CD4-positive, CD25-positive, alpha-beta regulatory T cell (primary cell): ENCODE results near the gene LYRM4. TPM values are rescaled to one million over a fixed set of nuclear protein-coding genes. Genes with fewer than 3 reads are reported as not detected.

Experiments
- ATAC-seq, 2 donors: fragments of 150-1000 bp; cut with Tn5 transposase; one replicate each; pipeline ENCODE4 v1.10.0; 2021; ENCODE audit warnings: low read depth in 2 of 2, moderate number of reproducible peaks in 2 of 2, moderate library complexity in 1 of 2
- DNase-seq, 3 donors: peaks; one replicate each; pipeline versions ENCODE4 v3.0.0 to v3.0.0-alpha.2; 2012 to 2022; ENCODE audit warnings: mixed read lengths in 1 of 3
- H3K27ac ChIP-seq: one replicate; pipeline ENCODE4 v1.7.0; 2013; ENCODE audit warnings: mild to moderate bottlenecking, low read length; ENCODE audit not compliant: insufficient read depth, poor library complexity, severe bottlenecking
- H3K27me3 ChIP-seq: one replicate; pipeline ENCODE4 v1.7.0; 2013; ENCODE audit warnings: low read length; ENCODE audit not compliant: control insufficient read depth, insufficient read depth
- H3K36me3 ChIP-seq: one replicate; pipeline ENCODE4 v1.7.0; 2013; ENCODE audit warnings: mild to moderate bottlenecking, low read length, moderate library complexity; ENCODE audit not compliant: control insufficient read depth, insufficient read depth
- H3K4me1 ChIP-seq: 2 replicates; pipeline ENCODE4 v1.7.0; 2013; ENCODE audit warnings: mild to moderate bottlenecking, low read length; ENCODE audit not compliant: insufficient read depth, control insufficient read depth, poor library complexity, severe bottlenecking
- H3K4me3 ChIP-seq: one replicate; pipeline ENCODE4 v1.7.0; 2013; ENCODE audit warnings: low read depth, mild to moderate bottlenecking, low read length, moderate library complexity
- H3K9me3 ChIP-seq, 2 experiments: 1 replicate in 1 of 2; 2 replicates in 1 of 2; pipeline ENCODE4 v1.7.0; 2013; ENCODE audit warnings: low read length in 2 of 2, mild to moderate bottlenecking in 1 of 2, moderate library complexity in 1 of 2; ENCODE audit not compliant: control insufficient read depth in 2 of 2
- H3K27ac Mint-ChIP-seq, 3 donors: one replicate each; pipeline ENCODE4 v1.8.0; 2020 to 2022; ENCODE audit warnings: mild to moderate bottlenecking in 3 of 3, mixed read lengths in 3 of 3, moderate library complexity in 2 of 3
- H3K27me3 Mint-ChIP-seq: one replicate; pipeline ENCODE4 v1.8.0; 2022; ENCODE audit warnings: mild to moderate bottlenecking, mixed read lengths
- H3K36me3 Mint-ChIP-seq: one replicate; pipeline ENCODE4 v1.8.0; 2020; ENCODE audit warnings: mixed read lengths
- H3K4me1 Mint-ChIP-seq, 4 donors: one replicate each; pipeline ENCODE4 v1.8.0; 2020 to 2022; ENCODE audit warnings: mixed read lengths in 4 of 4, mild to moderate bottlenecking in 1 of 4
- H3K4me3 Mint-ChIP-seq, 4 donors: one replicate each; pipeline ENCODE4 v1.8.0; 2020 to 2022; ENCODE audit warnings: mild to moderate bottlenecking in 4 of 4, mixed read lengths in 4 of 4, moderate library complexity in 3 of 4
- H3K9me3 Mint-ChIP-seq, 7 donors: one replicate each; pipeline ENCODE4 v1.8.0; 2020 to 2022; ENCODE audit warnings: mixed read lengths in 7 of 7, mild to moderate bottlenecking in 3 of 7, moderate library complexity in 2 of 7
- polyA plus RNA-seq, 4 donors: library from polyadenylated mRNA; unstranded; fragments of 300-500 nt; fragmentation: Illumina TruSeq; gene quantifications; one replicate each; pipeline ENCODE4 v1.2.3, GENCODE V29; 2021
- total RNA-seq: library from RNA; stranded (reverse); gene quantifications from one replicate; pipeline ENCODE4 v1.2.3, GENCODE V29; 2022

Gene LYRM4
- total and polyA plus RNA-seq, 5 donors from 2014 or later, result 14.9 to 38.8 (median 27.1) TPM

GRCh38 chr6:5203546-5203945 is 57.2 kb downstream of the LYRM4 start:
- no peak for DNase-seq
- Mint-ChIP-seq H3K4me3 (no peak overlapping the region), H3K9me3 (no peaks in the 10 kb centered on the region), H3K36me3 (peaks cover 9% of the 10 kb centered on the region), H3K27ac (no peak overlapping the region), H3K4me1 (peaks cover 0 to 6% (median 2%) of the 10 kb centered on the region in 4 donors), H3K27me3 (no peaks in the 10 kb centered on the region)
- no peak overlapping the region for H3K27ac ChIP-seq
- peaks cover 2% of the 10 kb centered on the region for H3K36me3 ChIP-seq
- H3K4me3 ChIP-seq, result no peak overlapping the region
- H3K9me3 ChIP-seq, result no peaks in the 10 kb centered on the region
- no peaks in the 10 kb centered on the region for H3K4me1 ChIP-seq
- no peaks in the 10 kb centered on the region for H3K27me3 ChIP-seq
- ATAC-seq, result no peak

DNA sequence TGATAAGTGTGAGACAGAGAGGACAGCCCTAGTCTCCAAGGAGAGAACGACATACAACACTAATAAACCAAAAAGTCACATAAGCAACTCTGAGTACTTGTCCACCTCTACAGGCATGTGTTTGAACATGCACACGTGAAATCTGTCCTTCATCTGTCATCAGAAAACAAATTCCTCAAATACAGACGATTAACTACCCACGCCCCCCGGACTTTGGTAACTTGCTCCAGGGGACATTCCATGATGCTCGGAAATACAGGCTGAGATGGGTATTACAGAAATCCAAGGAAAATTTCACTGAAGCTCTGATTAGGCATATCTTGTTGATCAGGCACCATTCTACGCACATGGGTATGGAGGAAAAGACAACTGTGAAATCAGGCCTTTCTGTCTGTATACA is 57.8 kb downstream of the LYRM4 start:
- H3K27ac ChIP-seq, result no peak overlapping the region
- Mint-ChIP-seq H3K4me1 (peaks cover 0 to 6% (median 2%) of the 10 kb centered on the region in 4 donors), H3K27me3 (no peaks in the 10 kb centered on the region)

GRCh38 chr6:5202206-5202605 is 58.5 kb downstream of the LYRM4 start:
- peaks cover 2% of the 10 kb centered on the region for H3K36me3 ChIP-seq
- Mint-ChIP-seq H3K27me3 (no peaks in the 10 kb centered on the region), H3K9me3 (no peaks in the 10 kb centered on the region), H3K36me3 (no peaks in the 10 kb centered on the region), H3K4me3 (no peak overlapping the region), H3K27ac (no peak overlapping the region), H3K4me1 (peaks cover 0 to 4% (median under 1%) of the 10 kb centered on the region in 4 donors)
- H3K27ac ChIP-seq, result no peak overlapping the region
- H3K27me3 ChIP-seq, result no peaks in the 10 kb centered on the region
- H3K4me1 ChIP-seq, result no peaks in the 10 kb centered on the region
- no peaks in the 10 kb centered on the region for H3K9me3 ChIP-seq
- ATAC-seq (no peak), DNase-seq (no peak)
- no peak overlapping the region for H3K4me3 ChIP-seq

More for the DNA sequence above, 57.8 kb downstream of the LYRM4 start:
- Histone ChIP-seq H3K27me3 (no peaks in the 10 kb centered on the region), H3K4me1 (no peaks in the 10 kb centered on the region), H3K9me3 (no peaks in the 10 kb centered on the region), H3K36me3 (peaks cover 2% of the 10 kb centered on the region), H3K4me3 (no peak overlapping the region)
- no peaks in the 10 kb centered on the region for H3K9me3 Mint-ChIP-seq
- no peak for ATAC-seq
- no peak for DNase-seq
- no peak overlapping the region for H3K27ac Mint-ChIP-seq
- no peak overlapping the region for H3K4me3 Mint-ChIP-seq
- H3K36me3 Mint-ChIP-seq, result peaks cover 5% of the 10 kb centered on the region

- Mint-ChIP-seq H3K9me3 (no peaks in the 10 kb centered on the region), H3K4me1 (peaks cover 0 to 4% (median under 1%) of the 10 kb centered on the region in 4 donors), H3K27ac (no peak overlapping the region), H3K27me3 (no peaks in the 10 kb centered on the region), H3K36me3 (no peaks in the 10 kb centered on the region), H3K4me3 (no peak overlapping the region)
- Histone ChIP-seq H3K27me3 (no peaks in the 10 kb centered on the region), H3K27ac (no peak overlapping the region), H3K4me3 (no peak overlapping the region), H3K36me3 (peaks cover 2% of the 10 kb centered on the region), H3K9me3 (no peaks in the 10 kb centered on the region), H3K4me1 (no peaks in the 10 kb centered on the region)
- ATAC-seq (no peak), DNase-seq (no peak)
Measured at GRCh38 chr6:5201271-5201670, 59.5 kb downstream of the LYRM4 start.

DNA sequence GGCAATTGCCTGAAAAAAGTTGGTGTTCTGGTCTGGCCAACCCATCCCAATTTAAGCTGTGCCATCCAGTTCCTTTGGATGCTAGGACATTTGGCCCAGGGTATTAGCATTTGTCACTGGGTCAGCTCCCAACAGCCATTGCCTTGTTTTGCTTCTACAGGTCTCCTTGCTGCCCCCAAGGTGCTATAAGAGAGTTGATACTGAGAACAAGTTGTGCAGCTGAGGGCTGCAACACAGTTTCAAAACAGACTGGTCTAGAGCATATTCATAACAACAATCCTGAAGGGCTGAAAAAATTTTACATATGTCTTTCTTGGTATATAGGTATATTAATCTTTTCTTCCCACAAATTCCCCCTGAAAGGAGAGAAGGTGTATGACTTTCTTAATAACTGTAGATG is 61.0 kb downstream of the LYRM4 start:
- no peak for ATAC-seq
- Histone ChIP-seq H3K36me3 (peaks cover under 1% of the 10 kb centered on the region), H3K27me3 (no peaks in the 10 kb centered on the region), H3K27ac (no peak overlapping the region), H3K4me3 (no peak overlapping the region), H3K4me1 (no peaks in the 10 kb centered on the region), H3K9me3 (no peaks in the 10 kb centered on the region)
- Mint-ChIP-seq H3K27ac (no peak overlapping the region), H3K4me1 (peaks cover 0 to 4% (median 0%) of the 10 kb centered on the region in 4 donors), H3K9me3 (no peaks in the 10 kb centered on the region), H3K4me3 (no peak overlapping the region), H3K36me3 (no peaks in the 10 kb centered on the region), H3K27me3 (no peaks in the 10 kb centered on the region)
- DNase-seq, result no peak

DNA sequence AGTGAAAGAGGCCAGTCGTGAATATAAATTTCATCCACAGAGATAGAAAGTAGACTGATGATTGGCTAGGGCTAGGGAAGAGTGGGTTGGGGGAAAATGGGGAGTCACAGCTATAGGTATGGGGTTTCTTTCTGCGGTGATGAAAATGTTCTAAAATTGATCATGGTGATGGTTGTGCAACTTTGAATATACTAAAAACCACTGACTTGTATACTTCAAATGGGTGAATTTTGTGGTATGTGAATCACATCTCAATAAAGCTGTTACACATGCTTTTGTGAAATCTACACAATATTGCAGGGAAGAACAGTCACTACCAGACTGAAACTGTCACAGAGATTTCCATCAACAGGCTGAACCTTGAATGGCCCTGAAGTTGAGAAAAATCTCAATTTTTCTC is 61.5 kb downstream of the LYRM4 start:
- Histone ChIP-seq H3K4me1 (no peaks in the 10 kb centered on the region), H3K4me3 (no peak overlapping the region), H3K9me3 (no peaks in the 10 kb centered on the region), H3K27ac (no peak overlapping the region), H3K27me3 (no peaks in the 10 kb centered on the region), H3K36me3 (no peaks in the 10 kb centered on the region)
- Mint-ChIP-seq H3K27me3 (no peaks in the 10 kb centered on the region), H3K36me3 (no peaks in the 10 kb centered on the region), H3K27ac (no peak overlapping the region), H3K9me3 (no peaks in the 10 kb centered on the region), H3K4me1 (peaks cover 0 to 4% (median under 1%) of the 10 kb centered on the region in 4 donors), H3K4me3 (no peak overlapping the region)
- no peak for ATAC-seq
- DNase-seq, result no peak

DNA sequence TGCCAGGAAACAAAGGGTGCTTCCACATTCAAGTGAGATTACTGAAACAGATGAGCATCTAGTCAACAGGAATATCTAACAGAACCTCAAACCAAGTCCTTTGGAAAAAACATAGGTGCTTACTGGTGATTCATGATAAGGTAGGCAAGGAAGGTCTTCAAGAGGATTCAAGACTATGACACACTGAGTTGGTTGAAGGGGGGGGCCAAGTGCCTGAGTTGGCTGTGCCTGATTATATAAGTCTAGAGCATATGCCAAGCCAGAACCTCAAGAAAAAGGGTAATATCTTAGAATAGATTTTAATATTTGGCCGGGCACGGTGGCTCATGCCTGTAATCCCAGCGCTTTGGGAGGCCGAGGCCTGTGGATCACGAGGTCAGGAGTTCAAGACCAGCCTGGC is 63.7 kb downstream of the LYRM4 start:
- Mint-ChIP-seq H3K9me3 (no peaks in the 10 kb centered on the region), H3K27ac (no peak overlapping the region), H3K27me3 (no peaks in the 10 kb centered on the region), H3K4me3 (no peak overlapping the region), H3K4me1 (peaks cover 0 to 4% (median 1%) of the 10 kb centered on the region in 4 donors), H3K36me3 (no peaks in the 10 kb centered on the region)
- no peaks in the 10 kb centered on the region for H3K9me3 ChIP-seq
- no peaks in the 10 kb centered on the region for H3K27me3 ChIP-seq
- no peak overlapping the region for H3K27ac ChIP-seq
- DNase-seq (no peak), ATAC-seq (no peak)
- no peaks in the 10 kb centered on the region for H3K4me1 ChIP-seq
- H3K36me3 ChIP-seq, result no peaks in the 10 kb centered on the region
- H3K4me3 ChIP-seq, result no peak overlapping the region

GRCh38 chr6:5192135-5192794 is 68.5 kb downstream of the LYRM4 start:
- ATAC-seq, result no peak
- H3K4me3 ChIP-seq, result no peak overlapping the region
- peaks cover 0 to 2% (median 0%) of the 10 kb centered on the region in 4 donors for H3K4me1 Mint-ChIP-seq
- H3K36me3 ChIP-seq, result no peaks in the 10 kb centered on the region
- no peaks in the 10 kb centered on the region for H3K9me3 Mint-ChIP-seq
- no peak overlapping the region for H3K4me3 Mint-ChIP-seq
- no peaks in the 10 kb centered on the region for H3K9me3 ChIP-seq
- H3K4me1 ChIP-seq, result no peaks in the 10 kb centered on the region
- no peak overlapping the region for H3K27ac ChIP-seq
- H3K27ac Mint-ChIP-seq, result peak overlapping the region in 1 of 3 donors; percentile 7
- peaks cover 4% of the 10 kb centered on the region for H3K36me3 Mint-ChIP-seq
- H3K27me3 ChIP-seq, result no peaks in the 10 kb centered on the region
- no peak for DNase-seq
- H3K27me3 Mint-ChIP-seq, result no peaks in the 10 kb centered on the region
